ENCODE measurements around the gene HCAR1.

DNA sequence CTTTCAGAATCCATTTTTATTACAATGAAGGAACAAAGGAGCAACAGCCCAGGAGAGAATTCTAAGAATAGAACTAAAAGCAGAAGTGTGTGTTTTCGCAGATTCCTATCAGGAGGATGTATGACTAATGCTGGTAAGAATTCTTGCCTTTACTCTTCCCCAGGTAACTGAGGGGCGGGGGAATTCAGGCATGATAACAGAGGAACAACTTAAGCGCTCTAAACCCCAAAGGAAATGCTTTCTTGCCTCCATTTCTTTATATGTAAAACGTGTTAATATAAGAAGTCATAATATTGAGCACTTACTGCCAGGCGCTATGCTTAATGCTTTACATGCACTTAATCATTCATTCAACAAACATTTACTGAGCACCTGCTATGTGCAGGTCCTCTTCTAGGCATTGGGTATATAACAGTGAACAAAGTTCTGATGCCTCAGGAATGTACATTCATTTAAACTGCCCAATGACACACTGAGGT is 4.5 kb downstream of the HCAR1 start:
- TF ChIP-seq CTCF (IDR thresholded peaks at IDR 0.05) (no peak), POLR2AphosphoS5 (IDR thresholded peaks at IDR 0.05) (no peak), POLR2A (IDR thresholded peaks at IDR 0.05) (no peak), EP300 (IDR thresholded peaks at IDR 0.05) (no peak)

Data from suprapubic skin (tissue), 4 donors.